T-helper 2 cell treated with Interferon-gamma antibody and Interleukin-4, amounts not matched to agents 5 μg/mL and 100 μg/mL, for 36 hours (primary cell): ENCODE results near the gene SYNE1.

Source experiments
- DNase-seq: peaks from one replicate; pipeline ENCODE4 v3.0.0; 2021; ENCODE audit warnings: low spot score
- H3K27ac Mint-ChIP-seq: one replicate; pipeline ENCODE4 v1.8.0; 2021; ENCODE audit warnings: mild to moderate bottlenecking, mixed read lengths
- H3K27me3 Mint-ChIP-seq: one replicate; pipeline ENCODE4 v1.8.0; 2021; ENCODE audit warnings: low read depth, mixed read lengths
- H3K36me3 Mint-ChIP-seq: one replicate; pipeline ENCODE4 v1.8.0; 2021; ENCODE audit warnings: low read depth, mixed read lengths
- H3K4me1 Mint-ChIP-seq: one replicate; pipeline ENCODE4 v1.8.0; 2021; ENCODE audit warnings: low read depth, mixed read lengths
- H3K4me3 Mint-ChIP-seq: one replicate; pipeline ENCODE4 v1.8.0; 2022; ENCODE audit warnings: mild to moderate bottlenecking, moderate library complexity, mixed read lengths
- H3K9me3 Mint-ChIP-seq: one replicate; pipeline ENCODE4 v1.8.0; 2021; ENCODE audit warnings: mixed read lengths

The SYNE1 gene

GRCh38 chr6:152471456-152472265 is 165.5 kb downstream of the SYNE1 start:
- no peaks in the 10 kb centered on the region for H3K4me1 Mint-ChIP-seq
- no peaks in the 10 kb centered on the region for H3K36me3 Mint-ChIP-seq
- H3K4me3 Mint-ChIP-seq, result no peak overlapping the region
- DNase-seq, result no peak
- no peaks in the 10 kb centered on the region for H3K9me3 Mint-ChIP-seq
- H3K27ac Mint-ChIP-seq, result no peak overlapping the region
- no peaks in the 10 kb centered on the region for H3K27me3 Mint-ChIP-seq

GRCh38 chr6:152463164-152463563 is 174.0 kb downstream of the SYNE1 start:
- Mint-ChIP-seq H3K9me3 (no peaks in the 10 kb centered on the region), H3K27me3 (peaks cover 13% of the 10 kb centered on the region), H3K27ac (no peak overlapping the region), H3K4me1 (peaks cover 4% of the 10 kb centered on the region), H3K4me3 (no peak overlapping the region), H3K36me3 (no peaks in the 10 kb centered on the region)
- DNase-seq, result no peak

- Mint-ChIP-seq H3K27ac (no peak overlapping the region), H3K4me3 (no peak overlapping the region), H3K9me3 (no peaks in the 10 kb centered on the region), H3K27me3 (peaks cover 13% of the 10 kb centered on the region), H3K4me1 (peaks cover 4% of the 10 kb centered on the region), H3K36me3 (no peaks in the 10 kb centered on the region)
- no peak for DNase-seq
These were observed 174.4 kb downstream of the SYNE1 start for GRCh38 chr6:152462716-152463115.

GRCh38 chr6:152461556-152461955 is 175.6 kb downstream of the SYNE1 start:
- Mint-ChIP-seq H3K4me1 (peaks cover 4% of the 10 kb centered on the region), H3K27me3 (peaks cover 13% of the 10 kb centered on the region), H3K4me3 (no peak overlapping the region), H3K9me3 (no peaks in the 10 kb centered on the region), H3K27ac (no peak overlapping the region), H3K36me3 (no peaks in the 10 kb centered on the region)
- no peak for DNase-seq

- no peak overlapping the region for H3K4me3 Mint-ChIP-seq
- H3K36me3 Mint-ChIP-seq, result no peaks in the 10 kb centered on the region
- no peaks in the 10 kb centered on the region for H3K9me3 Mint-ChIP-seq
- DNase-seq, result no peak
- H3K27ac Mint-ChIP-seq, result no peak overlapping the region
- peaks cover 4% of the 10 kb centered on the region for H3K4me1 Mint-ChIP-seq
- peaks cover 9% of the 10 kb centered on the region for H3K27me3 Mint-ChIP-seq
These were observed 178.2 kb downstream of the SYNE1 start for GRCh38 chr6:152458648-152459644.

GRCh38 chr6:152457949-152458624 is 179.1 kb downstream of the SYNE1 start:
- H3K36me3 Mint-ChIP-seq, result no peaks in the 10 kb centered on the region
- no peak overlapping the region for H3K4me3 Mint-ChIP-seq
- H3K4me1 Mint-ChIP-seq, result peaks cover 4% of the 10 kb centered on the region
- no peaks in the 10 kb centered on the region for H3K9me3 Mint-ChIP-seq
- DNase-seq, result no peak
- peaks cover 7% of the 10 kb centered on the region for H3K27me3 Mint-ChIP-seq
- H3K27ac Mint-ChIP-seq, result no peak overlapping the region

GRCh38 chr6:152454003-152454402 is 183.2 kb downstream of the SYNE1 start:
- Mint-ChIP-seq H3K4me3 (no peak overlapping the region), H3K4me1 (no peaks in the 10 kb centered on the region), H3K36me3 (no peaks in the 10 kb centered on the region), H3K9me3 (no peaks in the 10 kb centered on the region), H3K27ac (no peak overlapping the region), H3K27me3 (no peaks in the 10 kb centered on the region)
- DNase-seq, result no peak

GRCh38 chr6:152453421-152453820 is 183.7 kb downstream of the SYNE1 start:
- H3K4me3 Mint-ChIP-seq, result no peak overlapping the region
- DNase-seq, result no peak
- no peaks in the 10 kb centered on the region for H3K9me3 Mint-ChIP-seq
- H3K27ac Mint-ChIP-seq, result no peak overlapping the region
- H3K27me3 Mint-ChIP-seq, result no peaks in the 10 kb centered on the region
- H3K36me3 Mint-ChIP-seq, result no peaks in the 10 kb centered on the region
- no peaks in the 10 kb centered on the region for H3K4me1 Mint-ChIP-seq

- Mint-ChIP-seq H3K27ac (no peak overlapping the region), H3K36me3 (no peaks in the 10 kb centered on the region), H3K27me3 (no peaks in the 10 kb centered on the region), H3K4me3 (no peak overlapping the region), H3K4me1 (no peaks in the 10 kb centered on the region), H3K9me3 (no peaks in the 10 kb centered on the region)
- no peak for DNase-seq
These were observed 184.5 kb downstream of the SYNE1 start for GRCh38 chr6:152452639-152453038.

- H3K9me3 Mint-ChIP-seq, result no peaks in the 10 kb centered on the region
- no peaks in the 10 kb centered on the region for H3K4me1 Mint-ChIP-seq
- H3K36me3 Mint-ChIP-seq, result no peaks in the 10 kb centered on the region
- no peak for DNase-seq
- H3K27me3 Mint-ChIP-seq, result peaks cover 1% of the 10 kb centered on the region
- H3K27ac Mint-ChIP-seq, result no peak overlapping the region
- H3K4me3 Mint-ChIP-seq, result no peak overlapping the region
These were observed 186.6 kb downstream of the SYNE1 start for GRCh38 chr6:152450519-152450918.

- no peak overlapping the region for H3K27ac Mint-ChIP-seq
- no peaks in the 10 kb centered on the region for H3K9me3 Mint-ChIP-seq
- DNase-seq, result no peak
- H3K4me1 Mint-ChIP-seq, result no peaks in the 10 kb centered on the region
- H3K27me3 Mint-ChIP-seq, result peaks cover 2% of the 10 kb centered on the region
- no peaks in the 10 kb centered on the region for H3K36me3 Mint-ChIP-seq
- no peak overlapping the region for H3K4me3 Mint-ChIP-seq
These were observed 195.3 kb downstream of the SYNE1 start for GRCh38 chr6:152441902-152442301.

GRCh38 chr6:152435816-152436215 is 201.3 kb downstream of the SYNE1 start:
- Mint-ChIP-seq H3K4me3 (no peak overlapping the region), H3K27me3 (peaks cover 2% of the 10 kb centered on the region), H3K9me3 (no peaks in the 10 kb centered on the region), H3K4me1 (no peaks in the 10 kb centered on the region), H3K36me3 (no peaks in the 10 kb centered on the region), H3K27ac (no peak overlapping the region)
- DNase-seq, result no peak

- no peaks in the 10 kb centered on the region for H3K36me3 Mint-ChIP-seq
- H3K9me3 Mint-ChIP-seq, result no peaks in the 10 kb centered on the region
- H3K27ac Mint-ChIP-seq, result no peak overlapping the region
- peaks cover 6% of the 10 kb centered on the region for H3K27me3 Mint-ChIP-seq
- no peak for DNase-seq
- no peak overlapping the region for H3K4me3 Mint-ChIP-seq
- H3K4me1 Mint-ChIP-seq, result no peaks in the 10 kb centered on the region
These were observed 204.4 kb downstream of the SYNE1 start for GRCh38 chr6:152432758-152433157.

- no peak for DNase-seq
- Mint-ChIP-seq H3K27me3 (peaks cover 11% of the 10 kb centered on the region), H3K4me1 (no peaks in the 10 kb centered on the region), H3K27ac (no peak overlapping the region), H3K9me3 (no peaks in the 10 kb centered on the region), H3K4me3 (no peak overlapping the region), H3K36me3 (no peaks in the 10 kb centered on the region)
These were observed 209.0 kb downstream of the SYNE1 start for GRCh38 chr6:152428126-152428525.
